AG04449 (cell line): ENCODE results near the gene PRLR.
"Not testable (repeated sequence)": the region's sequence is repeated elsewhere in the genome, so short reads cannot be mapped to it uniquely, and the experiment has no call there.

Experiments used
- CTCF ChIA-PET: fragments of 350-600 bp; formaldehyde crosslinking; extraction: SDS; loops from one replicate; lab custom pipeline; 2021; ENCODE audit warnings: antibody characterized with exemption; lab: Yijun Ruan, JAX
- POLR2A ChIA-PET: fragments of 400-600, 350-600 bp; formaldehyde crosslinking; extraction: SDS; loops from one replicate; lab custom pipeline; 2020; ENCODE audit warnings: antibody characterized with exemption, inconsistent platforms; lab: Yijun Ruan, JAX
- DNase-seq: peaks from one replicate; pipeline ENCODE4 v3.0.0-alpha.2; 2010; ENCODE audit warnings: low read depth, low spot score
- H3K4me3 ChIP-seq: 2 replicates; pipeline ENCODE4 v1.5.1; 2011; ENCODE audit warnings: low read depth, mild to moderate bottlenecking, control low read depth, low read length
- TF ChIP-seq, protein P1 (sequence below): IDR thresholded peaks from one replicate; pipeline ENCODE4 v1.5.1; 2011; ENCODE audit warnings: mild to moderate bottlenecking, moderate library complexity, low read length, control low read depth, inconsistent platforms; ENCODE audit not compliant: insufficient read depth; ENCODE audit errors: missing control alignments

PRLR gene

GRCh38 chr5:35195472-35195852 is 34.8 kb downstream of the PRLR start:
- H3K4me3 ChIP-seq = no peak overlapping the region
- TF ChIP-seq, protein P1, sequence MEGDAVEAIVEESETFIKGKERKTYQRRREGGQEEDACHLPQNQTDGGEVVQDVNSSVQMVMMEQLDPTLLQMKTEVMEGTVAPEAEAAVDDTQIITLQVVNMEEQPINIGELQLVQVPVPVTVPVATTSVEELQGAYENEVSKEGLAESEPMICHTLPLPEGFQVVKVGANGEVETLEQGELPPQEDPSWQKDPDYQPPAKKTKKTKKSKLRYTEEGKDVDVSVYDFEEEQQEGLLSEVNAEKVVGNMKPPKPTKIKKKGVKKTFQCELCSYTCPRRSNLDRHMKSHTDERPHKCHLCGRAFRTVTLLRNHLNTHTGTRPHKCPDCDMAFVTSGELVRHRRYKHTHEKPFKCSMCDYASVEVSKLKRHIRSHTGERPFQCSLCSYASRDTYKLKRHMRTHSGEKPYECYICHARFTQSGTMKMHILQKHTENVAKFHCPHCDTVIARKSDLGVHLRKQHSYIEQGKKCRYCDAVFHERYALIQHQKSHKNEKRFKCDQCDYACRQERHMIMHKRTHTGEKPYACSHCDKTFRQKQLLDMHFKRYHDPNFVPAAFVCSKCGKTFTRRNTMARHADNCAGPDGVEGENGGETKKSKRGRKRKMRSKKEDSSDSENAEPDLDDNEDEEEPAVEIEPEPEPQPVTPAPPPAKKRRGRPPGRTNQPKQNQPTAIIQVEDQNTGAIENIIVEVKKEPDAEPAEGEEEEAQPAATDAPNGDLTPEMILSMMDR = no peak
- POLR2A ChIA-PET = no interaction called here
- CTCF ChIA-PET = interaction anchor here (3.8 kb wide), 1 partner anchor 12 kb away, joined by 16 read pairs; no protein-coding TSS in a partner anchor
- DNase-seq = no peak

- POLR2A ChIA-PET = no interaction called here
- no peak overlapping the region for H3K4me3 ChIP-seq
- CTCF ChIA-PET = interaction anchor here (1.2 to 3.8 kb wide), 3 partner anchors 8 to 12 kb away, joined by 3 to 16 read pairs (median 7); no protein-coding TSS in a partner anchor
- TF ChIP-seq, protein P1 = no peak
- DNase-seq = no peak
These were observed 35.4 kb downstream of the PRLR start for GRCh38 chr5:35194635-35195471.

GRCh38 chr5:35192506-35192905 is 37.8 kb downstream of the PRLR start:
- TF ChIP-seq, protein P1 = no peak
- no peak for DNase-seq
- ChIA-PET POLR2A (no interaction called here), CTCF (interaction anchor here (2.5 to 3.8 kb wide), 2 partner anchors 9 to 10 kb away, joined by 7 to 16 read pairs; no protein-coding TSS in a partner anchor)
- H3K4me3 ChIP-seq = no peak overlapping the region

DNA sequence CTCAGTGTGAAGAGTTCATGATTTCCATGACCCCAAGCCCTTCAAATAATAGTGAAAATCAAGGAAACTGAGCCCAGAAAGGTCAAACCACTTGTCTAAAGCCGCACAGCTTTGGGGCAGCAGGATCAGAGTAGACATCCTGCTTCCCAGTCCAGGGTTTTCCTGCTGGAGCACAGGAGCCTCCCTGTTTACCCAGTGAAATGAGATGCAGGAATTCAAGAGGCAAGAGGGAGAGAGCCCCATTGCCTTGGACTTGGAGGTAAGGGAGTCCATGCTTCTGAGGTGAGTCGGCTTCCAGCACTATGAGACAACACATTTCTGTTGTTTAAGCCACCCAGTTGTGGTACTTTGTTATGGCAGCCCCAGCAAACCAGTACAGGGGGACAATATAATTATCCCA is 40.5 kb downstream of the PRLR start:
- DNase-seq, POLR2A ChIA-PET, H3K4me3 ChIP-seq, CTCF ChIA-PET: not testable (repeated sequence)

- ChIA-PET POLR2A (no interaction called here), CTCF (interaction anchor here (1.0 kb wide), 1 partner anchor 10 kb away, joined by 3 read pairs; no protein-coding TSS in a partner anchor)
- H3K4me3 ChIP-seq = no peak overlapping the region
- TF ChIP-seq, protein P1 = no peak
- no peak for DNase-seq
These were observed 42.2 kb downstream of the PRLR start for GRCh38 chr5:35188031-35188457.

- POLR2A ChIA-PET, DNase-seq, H3K4me3 ChIP-seq: not testable (repeated sequence)
- CTCF ChIA-PET = interaction anchor here (1.0 kb wide), 1 partner anchor 11 kb away, joined by 3 read pairs; no protein-coding TSS in a partner anchor
These were observed 42.7 kb downstream of the PRLR start for GRCh38 chr5:35187621-35188020.

DNA sequence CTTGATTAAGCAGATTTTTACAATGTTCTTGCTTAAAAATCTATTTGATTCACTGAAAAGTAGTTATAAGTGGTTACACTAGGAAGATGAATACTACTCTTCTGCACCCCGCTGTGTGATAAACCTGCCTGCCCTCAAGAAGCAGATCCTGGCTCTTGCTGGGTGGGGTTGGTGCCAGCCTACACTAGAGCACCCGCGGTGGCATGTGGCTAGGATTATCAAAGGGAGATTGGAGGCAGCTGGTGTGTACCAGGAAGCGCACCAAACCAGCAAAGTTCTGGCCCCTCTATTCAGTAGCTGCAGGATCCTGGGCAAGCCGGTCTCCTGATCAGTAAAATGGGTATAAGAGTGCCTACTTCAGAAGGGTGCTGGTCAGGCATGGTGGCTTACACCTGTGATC is 43.5 kb downstream of the PRLR start:
- ChIA-PET CTCF (interaction anchor here (0.8 to 4.7 kb wide), 2 partner anchors 99 to 185 kb away, joined by 3 to 41 read pairs; no protein-coding TSS in a partner anchor), POLR2A (no interaction called here)
- no peak overlapping the region for H3K4me3 ChIP-seq
- no peak for DNase-seq
- TF ChIP-seq, protein P1 = no peak
